ENCODE data around the gene MUC20. TPM values are rescaled to one million over a fixed set of nuclear protein-coding genes. Genes with fewer than 3 reads are reported as not detected.

The MUC20 gene
- not detected in 2 replicates for total RNA-seq

DNA sequence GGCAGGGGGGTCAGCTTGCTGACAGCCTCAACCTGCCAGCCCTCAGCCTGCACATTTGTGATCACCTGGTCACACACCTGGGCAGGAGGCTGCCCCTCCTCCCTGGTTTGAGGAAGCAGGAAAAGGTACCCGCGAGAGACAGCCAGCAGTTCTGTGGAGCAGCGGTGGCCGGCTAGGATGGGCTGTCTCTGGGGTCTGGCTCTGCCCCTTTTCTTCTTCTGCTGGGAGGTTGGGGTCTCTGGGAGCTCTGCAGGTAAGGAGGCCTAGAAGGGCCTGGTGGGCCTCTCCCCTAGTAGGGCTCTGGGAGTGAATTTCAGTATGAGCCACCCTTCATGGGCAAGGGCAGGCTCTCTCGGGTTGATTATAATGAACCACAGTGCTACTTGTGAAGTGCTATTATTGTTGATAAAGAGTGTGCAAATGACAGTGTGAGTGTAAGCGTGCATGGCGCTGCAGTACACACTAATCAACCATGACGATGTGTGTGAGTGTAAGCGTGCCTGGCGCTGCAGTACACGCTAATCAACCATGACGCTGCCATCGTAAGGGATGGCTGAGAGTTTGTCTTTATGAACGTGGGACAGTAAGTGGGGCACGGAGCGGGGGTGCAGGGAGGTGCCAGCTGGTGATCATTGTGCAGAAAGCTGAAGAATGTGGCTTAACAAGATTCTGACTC is at the start of gene MUC20:
TSS of gene MUC20 (plus strand) at position 148 of the 676 bp plus-strand sequence. CDS start at position 178, 30 bp downstream.

Other genes starting within 250 kb of the MUC20 start
- gene PPP1R2, start 177.7 kb upstream of the MUC20 start, total RNA-seq: 109 and 170 TPM in 2 replicates
- gene APOD, start 137.0 kb upstream of the MUC20 start, total RNA-seq: 8.9 and 77.2 TPM in 2 replicates
- gene MUC4, start 91.0 kb downstream of the MUC20 start, total RNA-seq: 0.06 TPM in 1 of 2 replicates, not detected in the other
- gene TNK2, start 187.6 kb downstream of the MUC20 start, total RNA-seq: 13.9 and 23.9 TPM in 2 replicates

Measured in bladder microvascular endothelial cell (primary cell).